GM19438 (cell line): ENCODE results near the gene ODF4.
"Not testable (repeated sequence)": the region's sequence is repeated elsewhere in the genome, so short reads cannot be mapped to it uniquely, and the experiment has no call there.

Experiments
- ATAC-seq: cut with Tn5 transposase; IDR thresholded peaks from one replicate; pipeline ENCODE4 v1.9.1; 2021; ENCODE audit warnings: low read depth; ENCODE audit not compliant: unreplicated experiment

ODF4 gene

DNA sequence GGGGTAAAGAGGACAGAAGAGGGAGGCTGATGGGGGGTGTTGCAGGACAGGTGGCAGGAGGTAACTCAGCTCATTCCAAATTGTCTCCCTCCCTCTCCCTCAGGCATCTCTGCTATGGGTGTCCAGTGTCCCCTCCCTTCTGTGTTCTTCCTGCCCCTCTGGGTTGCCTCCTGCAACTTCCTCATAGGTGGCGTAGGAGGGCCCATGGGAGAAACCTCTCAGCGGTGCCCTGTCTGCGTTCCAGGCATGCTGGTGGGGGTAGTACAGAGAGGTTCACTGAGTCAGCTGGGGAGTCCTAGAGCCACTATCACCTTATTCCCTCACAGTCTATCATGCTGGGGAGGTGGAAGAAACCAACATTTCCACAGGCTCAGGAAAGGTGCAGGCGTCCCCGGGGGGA, 14.7 kb upstream of the ODF4 start:
- ATAC-seq: no peak

DNA sequence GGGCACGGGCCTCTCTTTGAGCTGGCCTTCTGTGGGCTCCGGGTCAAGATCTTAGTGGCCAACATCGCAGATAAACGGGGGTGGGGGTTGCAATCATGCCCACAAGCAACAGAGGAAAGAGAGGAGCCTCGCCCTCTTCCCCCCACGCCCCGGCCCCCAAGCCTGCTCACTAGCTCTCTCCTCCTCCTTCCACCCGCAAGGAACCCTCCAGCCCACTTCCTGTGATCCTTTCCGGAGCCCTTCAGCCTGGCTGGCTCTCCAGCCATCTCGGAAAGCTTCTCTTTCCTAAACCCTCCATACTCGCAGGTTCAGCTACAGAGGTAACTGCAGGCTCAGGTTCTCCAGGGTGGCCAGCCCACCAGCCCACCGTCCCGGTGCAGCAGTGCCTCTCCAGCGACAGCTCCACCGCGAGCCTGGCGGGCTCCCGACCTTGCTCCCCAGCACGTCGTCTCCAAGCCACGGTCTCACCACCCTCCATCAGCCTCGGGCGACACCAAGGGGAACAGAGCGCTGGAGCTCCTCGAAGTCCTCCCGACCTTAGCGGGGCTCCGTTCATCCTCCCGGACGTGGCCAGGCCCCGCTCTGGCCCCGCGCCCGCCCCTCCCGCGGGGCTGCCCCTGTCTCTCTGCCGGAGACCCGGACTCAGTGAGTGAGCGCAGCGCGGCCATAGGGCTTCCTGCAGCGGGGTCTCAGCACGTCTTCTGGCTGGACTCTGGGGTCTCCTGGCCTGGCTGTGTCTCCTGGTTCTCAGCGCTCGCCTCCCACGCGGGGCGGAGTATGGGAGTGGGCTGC, 12.9 kb upstream of the ODF4 start:
- ATAC-seq: no peak

- ATAC-seq: no peak
Observed at GRCh38 chr17:8327303-8327649, 12.4 kb upstream of the ODF4 start.

GRCh38 chr17:8332128-8332527, 7.5 kb upstream of the ODF4 start:
- no peak for ATAC-seq

GRCh38 chr17:8332688-8333087, 7.0 kb upstream of the ODF4 start:
- ATAC-seq: no peak

DNA sequence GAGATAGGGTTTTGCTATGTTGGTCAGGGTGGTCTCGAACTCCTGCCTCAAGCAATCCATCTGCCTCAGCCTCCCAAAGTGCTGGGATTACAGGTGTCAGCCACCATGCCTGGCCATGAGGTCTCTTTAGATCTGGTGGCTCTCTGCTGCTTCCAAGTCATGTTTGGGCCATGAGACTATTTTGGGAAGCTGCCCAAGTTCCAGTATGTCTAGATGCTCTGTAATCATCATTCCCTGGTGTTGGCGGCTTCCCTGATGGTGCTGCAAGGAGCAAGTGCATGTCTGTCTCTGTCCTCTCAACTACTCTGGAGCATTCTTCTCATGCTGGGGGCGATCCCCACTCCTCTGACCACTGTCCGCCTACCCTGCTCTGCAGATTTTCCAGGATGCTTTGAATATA, 6.4 kb upstream of the ODF4 start:
- ATAC-seq: no peak

- no peak for ATAC-seq
Observed at GRCh38 chr17:8337802-8338752, 1.6 kb upstream of the ODF4 start.

DNA sequence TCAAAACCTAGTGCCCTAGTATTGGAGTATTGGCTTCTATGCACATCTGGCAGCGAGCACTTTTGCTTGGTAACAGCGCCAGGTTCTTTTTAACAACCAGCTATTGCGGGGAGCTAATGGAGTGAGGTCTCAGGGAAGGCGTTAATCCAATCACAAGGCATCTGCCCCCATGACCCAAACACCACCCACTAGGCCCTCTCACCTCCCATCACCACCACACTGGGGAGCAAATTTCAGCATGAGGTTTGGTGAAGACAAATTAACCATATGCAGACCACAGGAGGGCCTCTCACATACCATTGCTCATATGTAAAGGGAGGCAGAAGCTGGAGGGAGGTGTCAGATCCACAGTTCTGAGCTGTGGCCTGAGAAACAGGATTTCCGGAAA, 893 bp upstream of the ODF4 start:
- ATAC-seq: no peak

GRCh38 chr17:8341456-8341855, 1.8 kb downstream of the ODF4 start:
- no peak for ATAC-seq

DNA sequence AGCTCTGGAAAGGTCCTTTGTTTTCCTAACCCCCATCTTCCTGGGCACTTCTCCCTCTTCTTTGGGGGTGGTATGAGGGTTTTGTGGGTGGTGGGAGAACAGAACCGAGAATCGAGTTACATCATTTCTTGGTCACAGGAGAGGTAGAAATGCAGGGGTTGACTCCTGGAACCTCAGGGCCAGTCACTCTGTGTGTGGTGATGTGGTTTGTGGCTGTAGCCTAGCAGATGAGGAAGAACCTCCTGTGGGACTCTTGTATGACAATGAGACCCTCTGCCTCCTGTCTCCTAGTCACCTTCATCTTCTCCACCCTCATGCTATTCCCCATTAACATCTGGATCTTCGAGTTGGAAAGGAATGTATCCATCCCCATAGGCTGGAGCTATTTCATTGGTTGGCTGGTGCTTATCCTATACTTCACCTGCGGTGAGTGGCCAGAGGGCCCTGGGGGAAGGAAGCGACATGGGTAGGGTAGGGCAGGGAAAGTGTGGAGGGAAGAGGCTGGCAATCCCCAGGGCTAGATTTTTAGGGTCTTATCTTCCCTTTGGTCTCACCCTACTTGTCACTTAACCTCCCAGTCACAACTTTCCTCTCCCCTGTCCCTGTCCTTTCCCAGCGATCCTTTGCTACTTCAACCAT, 5.5 kb downstream of the ODF4 start:
- ATAC-seq: no peak

GRCh38 chr17:8345951-8346665, 6.5 kb downstream of the ODF4 start:
- ATAC-seq: no peak

GRCh38 chr17:8347001-8347400, 7.4 kb downstream of the ODF4 start:
- ATAC-seq: not testable (repeated sequence)

DNA sequence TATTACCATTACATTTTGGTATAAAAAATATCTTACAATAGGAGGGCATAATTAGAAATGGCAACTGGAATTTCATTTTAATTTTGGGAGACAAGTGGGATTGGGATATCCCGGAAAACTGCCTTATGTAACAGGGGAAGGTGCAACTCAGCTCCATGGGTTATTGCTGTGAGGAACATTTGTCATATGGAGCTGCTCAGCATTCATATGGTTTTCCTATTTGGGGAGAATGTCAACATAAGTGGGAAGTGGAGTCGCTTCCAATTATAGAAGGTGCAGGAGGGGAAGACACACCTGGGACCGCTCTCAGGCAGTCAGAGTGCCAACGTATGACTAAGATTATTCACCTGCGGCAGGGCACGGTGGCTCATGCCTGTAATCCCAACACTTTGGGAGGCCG, 10.7 kb downstream of the ODF4 start:
- no peak for ATAC-seq

GRCh38 chr17:8353736-8354135, 14.1 kb downstream of the ODF4 start:
- ATAC-seq: no peak

DNA sequence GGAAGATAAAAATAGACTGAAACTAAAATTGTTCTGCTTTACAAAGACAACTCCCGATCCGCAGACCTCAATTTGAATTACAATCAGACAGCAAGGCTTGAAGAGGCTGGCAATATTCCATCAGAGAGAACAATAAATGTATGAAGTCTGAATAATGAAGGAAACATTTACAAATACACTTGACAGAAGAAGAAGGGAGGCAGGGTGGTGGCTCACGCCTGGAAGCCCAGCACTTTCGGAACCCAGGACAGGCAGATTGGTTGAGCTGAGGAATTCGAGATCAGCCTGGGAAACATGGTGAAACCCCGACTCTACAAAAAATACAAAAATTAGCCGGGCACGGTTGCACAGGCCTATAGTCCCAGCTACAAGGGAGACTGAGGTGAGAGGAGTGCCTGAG, 14.6 kb downstream of the ODF4 start:
- no peak for ATAC-seq

DNA sequence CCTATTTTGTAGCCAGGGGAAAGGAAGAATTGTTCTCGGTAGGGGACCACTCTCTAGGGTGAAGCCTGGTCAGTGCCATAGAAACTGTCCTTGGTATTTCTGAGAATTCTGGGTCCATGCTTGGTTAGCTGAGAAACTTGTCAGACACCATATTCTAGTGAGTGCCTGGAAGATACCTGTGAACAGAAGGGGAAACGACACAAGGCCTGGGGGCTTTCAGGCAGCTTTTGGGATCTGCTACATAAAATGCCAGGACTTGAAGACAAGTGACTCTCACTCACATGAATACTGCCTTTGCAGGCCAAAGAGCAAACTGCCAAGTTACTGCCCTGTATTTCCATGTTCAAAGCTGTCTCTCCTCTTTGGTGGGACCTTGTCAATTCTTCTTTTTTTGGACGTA, 18.3 kb downstream of the ODF4 start:
- ATAC-seq: no peak

DNA sequence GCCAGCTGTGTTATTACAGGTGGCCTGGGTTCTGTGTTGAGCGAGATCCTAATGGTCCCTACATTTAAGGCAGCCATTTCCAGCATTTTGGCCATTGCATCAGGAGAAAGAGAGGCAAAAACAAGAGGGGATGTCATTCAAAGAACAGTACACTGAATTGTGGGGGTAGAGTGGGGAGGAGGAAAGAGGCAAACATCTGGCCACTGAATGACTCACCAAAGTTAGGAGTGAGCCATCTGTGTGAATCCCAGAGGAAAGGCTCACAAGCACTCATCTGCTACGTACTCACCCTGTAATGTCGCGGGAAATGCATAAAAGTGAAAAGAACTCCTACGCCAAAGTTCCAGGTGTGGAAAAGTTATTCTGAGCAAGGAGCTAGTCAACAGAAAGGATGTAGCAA, 20.1 kb downstream of the ODF4 start:
- ATAC-seq: no peak

DNA sequence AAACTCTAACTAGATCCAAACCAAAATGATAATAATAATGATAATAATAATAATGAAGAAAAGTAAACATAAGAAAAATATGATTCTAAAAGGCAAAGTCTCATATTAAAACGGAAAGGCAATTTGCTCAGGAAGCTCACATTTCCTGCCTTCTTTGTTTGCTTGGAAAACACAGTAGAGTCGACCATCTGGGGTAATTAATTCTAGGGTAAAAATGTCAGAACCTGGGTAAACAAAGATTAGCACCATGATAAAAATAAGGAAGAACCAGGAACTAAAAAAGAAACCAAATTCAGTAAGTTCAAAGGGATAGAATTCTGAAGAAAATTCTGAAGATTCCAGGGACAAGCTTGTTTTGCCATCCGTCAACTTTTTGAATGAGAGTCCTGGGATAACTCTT, 20.6 kb downstream of the ODF4 start:
- no peak for ATAC-seq

DNA sequence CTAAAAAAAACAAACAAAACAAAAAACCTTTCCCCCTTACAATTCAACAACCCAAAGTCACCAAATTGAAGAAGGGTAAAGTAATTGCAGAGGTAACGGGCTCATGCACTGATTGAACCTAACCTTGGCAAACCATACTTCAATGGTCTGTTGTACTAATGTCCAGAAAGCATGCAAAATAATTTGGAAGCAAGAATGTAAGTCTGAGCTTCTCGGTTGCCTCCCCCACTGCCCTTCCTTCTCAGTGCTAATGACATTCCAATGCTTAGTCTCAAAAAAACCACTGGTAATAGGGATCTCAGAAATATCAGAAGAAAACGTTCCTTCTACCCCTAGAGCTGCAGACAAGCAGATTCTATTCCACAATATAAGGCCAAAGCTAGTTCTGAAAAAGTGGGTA, 21.1 kb downstream of the ODF4 start:
- ATAC-seq: no peak

- no peak for ATAC-seq
Observed at GRCh38 chr17:8362651-8363332, 23.2 kb downstream of the ODF4 start.
